ENCODE results near the gene FBN1. TPM values are rescaled to one million over a fixed set of nuclear protein-coding genes. Genes with fewer than 3 reads are reported as not detected.

The FBN1 gene
- total RNA-seq, 8 experiments from 2014 or later, result 3.4 to 777 (median 10.1) TPM

GRCh38 chr15:48548455-48548854 lies 97.1 kb downstream of the FBN1 start:
- Histone ChIP-seq H3K4me1 (replicated peaks in 1 of 2) (no peaks in the 10 kb centered on the region), H3K4me3 (no peak overlapping the region), H3K27ac (no peak overlapping the region)
- in situ Hi-C loops (cut with MboI; ENCODE audit: low pct_unique_long_range_greater_than_20kb in 2 of 9, low sequenced_read_pairs in 9 of 9, unreplicated experiment in 9 of 9), result no loop called here
- 63 to 100% (median 90%) methylated on average over 2 of the region's 2 CpGs; no CpG with 5 or more reads in 1 of the 10 experiments for WGBS, 10 experiments
- ATAC-seq (replicated peaks in 6 of 8), result no peak

DNA sequence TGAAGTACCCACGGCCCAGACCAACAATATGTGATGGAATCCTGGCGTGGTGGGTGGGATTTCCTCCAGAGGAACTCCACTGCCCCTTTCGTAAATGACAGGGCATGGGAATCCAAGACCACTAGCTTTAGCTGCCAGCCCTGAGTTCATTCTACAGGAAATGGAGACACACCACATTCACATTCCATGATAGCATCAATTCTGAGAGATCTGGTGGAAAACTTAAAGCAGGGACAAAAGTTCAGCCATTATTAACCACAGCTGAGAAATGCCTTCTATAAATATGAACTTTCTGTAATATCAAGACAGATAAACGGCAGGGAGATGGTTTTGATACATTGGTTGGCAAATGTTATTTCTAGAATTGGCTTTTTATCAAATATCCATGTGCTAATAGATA lies 98.2 kb downstream of the FBN1 start:
- WGBS, 10 experiments, result 64 to 100% (median 84%) methylated on average over 1 to 4 of the region's 4 CpGs; no CpG with 5 or more reads in 2 of the 10 experiments
- Histone ChIP-seq H3K4me3 (no peak overlapping the region), H3K4me1 (replicated peaks in 1 of 2) (no peaks in the 10 kb centered on the region), H3K27ac (no peak overlapping the region)
- in situ Hi-C loops (cut with MboI; ENCODE audit: low pct_unique_long_range_greater_than_20kb in 2 of 9, low sequenced_read_pairs in 9 of 9, unreplicated experiment in 9 of 9), result no loop called here
- no peak for ATAC-seq (replicated peaks in 6 of 8)

- in situ Hi-C loops (cut with MboI; ENCODE audit: low pct_unique_long_range_greater_than_20kb in 2 of 9, low sequenced_read_pairs in 9 of 9, unreplicated experiment in 9 of 9), result no loop called here
- H3K4me1 ChIP-seq (replicated peaks in 1 of 2), result no peaks in the 10 kb centered on the region
- 63 to 100% (median 93%) methylated on average over 1 to 3 of the region's 3 CpGs for whole genome bisulfite sequencing, 10 experiments
- no peak overlapping the region for H3K27ac ChIP-seq
- ATAC-seq (replicated peaks in 6 of 8), result no peak
- no peak overlapping the region for H3K4me3 ChIP-seq
These were observed 99.2 kb downstream of the FBN1 start for GRCh38 chr15:48546296-48546695.

GRCh38 chr15:48544778-48545177 lies 100.7 kb downstream of the FBN1 start:
- Histone ChIP-seq H3K4me3 (no peak overlapping the region), H3K4me1 (replicated peaks in 1 of 2) (no peaks in the 10 kb centered on the region), H3K27ac (no peak overlapping the region)
- no peak for ATAC-seq (replicated peaks in 6 of 8)
- WGBS, 10 experiments, result 0 to 100% (median 86%) methylated on average over 1 to 2 of the region's 2 CpGs
- in situ Hi-C loops (cut with MboI; ENCODE audit: low pct_unique_long_range_greater_than_20kb in 2 of 9, low sequenced_read_pairs in 9 of 9, unreplicated experiment in 9 of 9), result no loop called here

DNA sequence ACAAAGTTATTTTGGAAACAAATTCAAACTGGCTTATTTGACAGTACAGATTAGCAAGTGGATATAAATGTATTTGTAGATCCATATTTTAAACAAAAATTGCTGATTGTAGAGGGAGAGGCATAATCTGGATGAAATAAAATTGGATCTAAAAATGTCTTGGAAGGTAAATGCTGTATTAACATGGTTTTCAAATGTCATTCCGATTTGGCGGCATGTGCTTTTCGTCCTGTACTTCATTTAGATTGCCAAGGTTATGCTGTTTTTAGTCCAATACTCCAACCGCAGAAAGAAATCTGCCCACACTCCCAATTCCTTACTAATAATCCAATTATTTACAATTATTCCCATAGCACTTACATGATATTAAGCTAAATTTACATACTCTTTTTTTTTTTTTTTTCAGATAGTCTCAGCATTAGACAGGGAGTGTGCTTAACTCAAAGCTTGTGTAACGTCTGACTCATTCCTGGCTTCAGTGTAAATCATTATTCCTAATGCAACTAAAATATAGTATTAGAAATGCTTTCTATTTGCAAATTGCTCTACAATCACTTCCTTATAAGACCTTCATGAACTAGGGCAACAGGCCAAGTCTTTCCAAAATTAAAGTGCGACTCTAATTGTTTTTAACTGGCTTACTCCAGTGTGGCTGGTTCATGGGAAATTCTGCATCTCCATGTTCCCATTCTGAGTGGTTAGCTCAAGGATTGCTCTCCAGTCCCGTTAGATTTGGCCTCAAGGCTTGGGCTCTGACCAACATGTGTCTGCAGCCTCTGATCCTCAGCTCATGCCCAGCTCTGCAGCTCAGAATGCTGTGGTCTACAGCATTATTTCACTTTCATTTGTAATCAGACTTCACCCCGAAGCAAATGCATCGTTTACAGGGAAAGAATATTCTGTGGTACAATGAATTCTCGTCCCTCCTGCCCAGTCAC lies 103.9 kb downstream of the FBN1 start:
- no peak overlapping the region for H3K27ac ChIP-seq
- ATAC-seq (replicated peaks in 6 of 8), result peak in 4 of 8 experiments; percentile 34 to 95 (median 92)
- no peaks in the 10 kb centered on the region for H3K4me1 ChIP-seq (replicated peaks in 1 of 2)
- no peak overlapping the region for H3K4me3 ChIP-seq
- 0 to 100% (median 84%) methylated on average over 3 to 9 of the region's 10 CpGs for WGBS, 10 experiments
- in situ Hi-C loops (cut with MboI; ENCODE audit: low pct_unique_long_range_greater_than_20kb in 2 of 9, low sequenced_read_pairs in 9 of 9, unreplicated experiment in 9 of 9), result no loop called here

DNA sequence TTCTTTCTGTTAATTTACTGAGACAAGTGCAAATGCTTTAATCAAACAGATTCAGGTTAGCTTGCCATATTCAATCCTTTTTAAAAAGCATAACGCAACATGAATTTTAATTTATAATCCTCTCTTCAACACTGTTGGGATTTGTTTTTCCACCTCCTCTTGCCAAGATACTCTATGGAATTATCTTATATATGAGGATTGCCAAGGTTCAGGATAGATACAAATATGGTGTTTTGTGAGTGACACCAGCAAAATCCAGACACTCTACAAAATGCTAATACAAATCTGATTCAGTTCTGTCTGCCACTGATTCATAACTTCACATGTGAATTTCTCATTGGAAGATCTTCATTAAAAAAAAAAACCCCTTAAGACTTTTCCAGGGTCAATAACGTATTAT lies 104.8 kb downstream of the FBN1 start:
- WGBS, 10 experiments, result 0 to 100% (median 100%) methylated on average over 1 to 2 of the region's 2 CpGs; no CpG with 5 or more reads in 1 of the 10 experiments
- in situ Hi-C loops (cut with MboI; ENCODE audit: low pct_unique_long_range_greater_than_20kb in 2 of 9, low sequenced_read_pairs in 9 of 9, unreplicated experiment in 9 of 9), result no loop called here
- no peak for ATAC-seq (replicated peaks in 6 of 8)
- no peak overlapping the region for H3K4me3 ChIP-seq
- no peak overlapping the region for H3K27ac ChIP-seq
- H3K4me1 ChIP-seq (replicated peaks in 1 of 2), result no peaks in the 10 kb centered on the region

DNA sequence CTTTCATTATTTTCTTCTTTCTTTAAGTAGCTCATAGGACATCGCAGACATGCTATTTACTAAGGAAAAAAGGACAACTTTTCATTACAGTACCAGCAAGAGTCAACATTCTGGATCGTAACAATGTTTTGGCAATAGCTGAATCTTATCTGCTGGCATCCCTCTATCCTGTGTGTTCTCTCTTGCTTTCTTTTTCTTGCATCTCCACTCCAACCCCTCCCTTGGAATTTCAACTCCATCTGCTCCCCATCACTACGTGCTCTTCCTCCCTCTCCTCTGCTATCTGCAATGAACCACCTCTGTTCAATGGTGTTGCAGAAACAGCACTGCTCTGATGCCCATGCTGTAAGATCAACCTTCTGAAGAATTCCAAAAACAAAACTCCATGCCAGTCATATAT lies 106.6 kb downstream of the FBN1 start:
- Histone ChIP-seq H3K4me1 (replicated peaks in 1 of 2) (no peaks in the 10 kb centered on the region), H3K4me3 (no peak overlapping the region), H3K27ac (no peak overlapping the region)
- in situ Hi-C loops (cut with MboI; ENCODE audit: low pct_unique_long_range_greater_than_20kb in 2 of 9, low sequenced_read_pairs in 9 of 9, unreplicated experiment in 9 of 9), result no loop called here
- WGBS, 10 experiments, result 81 to 100% (median 94%) methylated on average over 2 to 3 of the region's 3 CpGs; no CpG with 5 or more reads in 2 of the 10 experiments
- ATAC-seq (replicated peaks in 6 of 8), result no peak

- no peak for ATAC-seq (replicated peaks in 6 of 8)
- no peak overlapping the region for H3K27ac ChIP-seq
- in situ Hi-C loops (cut with MboI; ENCODE audit: low pct_unique_long_range_greater_than_20kb in 2 of 9, low sequenced_read_pairs in 9 of 9, unreplicated experiment in 9 of 9), result no loop called here
These were observed 108.0 kb downstream of the FBN1 start for GRCh38 chr15:48537271-48538113.

DNA sequence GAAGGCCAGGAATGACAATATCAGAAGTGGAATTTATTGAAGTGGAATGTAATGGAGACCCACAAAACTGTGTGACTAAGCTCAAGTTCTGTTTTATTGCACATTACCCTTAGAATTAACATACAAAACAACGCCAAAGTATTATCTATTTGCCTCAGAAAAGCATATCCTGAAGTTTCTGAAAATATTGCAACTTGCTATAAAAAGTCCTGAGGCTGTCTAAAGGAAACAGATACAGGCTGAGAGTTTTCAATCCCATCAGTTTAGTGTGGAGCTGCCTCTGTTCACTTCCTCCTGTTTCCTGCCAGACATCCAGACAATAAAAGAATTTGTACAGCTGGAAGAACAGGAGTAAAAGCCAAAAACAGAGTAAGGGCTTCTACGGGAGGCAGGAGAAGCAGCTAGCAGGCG lies 108.8 kb downstream of the FBN1 start:
- ATAC-seq (replicated peaks in 6 of 8), result peak in 3 of 8 experiments; percentile 6 to 22 (median 14)
- WGBS, 10 experiments, result 0 to 97% (median 55%) methylated on average over 2 to 3 of the region's 3 CpGs; no CpG with 5 or more reads in 1 of the 10 experiments
- H3K27ac ChIP-seq, result no peak overlapping the region

More at GRCh38 chr15:48537271-48538113, 108.0 kb downstream of the FBN1 start:
- H3K4me1 ChIP-seq (replicated peaks in 1 of 2), result no peaks in the 10 kb centered on the region
- WGBS, 10 experiments, result 28 to 100% (median 92%) methylated on average over 1 to 12 of the region's 16 CpGs
- H3K4me3 ChIP-seq, result no peak overlapping the region

GRCh38 chr15:48533982-48534381 lies 111.5 kb downstream of the FBN1 start:
- Histone ChIP-seq H3K4me3 (no peak overlapping the region), H3K27ac (no peak overlapping the region), H3K4me1 (replicated peaks in 1 of 2) (no peaks in the 10 kb centered on the region)
- in situ Hi-C loops (cut with MboI; ENCODE audit: low pct_unique_long_range_greater_than_20kb in 2 of 9, low sequenced_read_pairs in 9 of 9, unreplicated experiment in 9 of 9), result no loop called here
- 0 to 100% (median 33%) methylated on average over 1 to 2 of the region's 2 CpGs; no CpG with 5 or more reads in 2 of the 10 experiments for WGBS, 10 experiments
- peak in 2 of 8 experiments; percentile 13 to 35 for ATAC-seq (replicated peaks in 6 of 8)

More for the DNA sequence above, 108.8 kb downstream of the FBN1 start:
- in situ Hi-C loops (cut with MboI; ENCODE audit: low pct_unique_long_range_greater_than_20kb in 2 of 9, low sequenced_read_pairs in 9 of 9, unreplicated experiment in 9 of 9), result no loop called here
- Histone ChIP-seq H3K4me3 (no peak overlapping the region), H3K4me1 (replicated peaks in 1 of 2) (no peaks in the 10 kb centered on the region)

- ATAC-seq (replicated peaks in 6 of 8), result peak in 3 of 8 experiments; percentile 26 to 39 (median 28)
- in situ Hi-C loops (cut with MboI; ENCODE audit: low pct_unique_long_range_greater_than_20kb in 2 of 9, low sequenced_read_pairs in 9 of 9, unreplicated experiment in 9 of 9), result no loop called here
These were observed 112.6 kb downstream of the FBN1 start for GRCh38 chr15:48532946-48533345.

GRCh38 chr15:48530528-48530927 lies 115.0 kb downstream of the FBN1 start:
- Histone ChIP-seq H3K27ac (no peak overlapping the region), H3K4me3 (no peak overlapping the region), H3K4me1 (replicated peaks in 1 of 2) (no peaks in the 10 kb centered on the region)
- ATAC-seq (replicated peaks in 6 of 8), result no peak
- WGBS, 10 experiments, result 20 to 100% (median 97%) methylated on average over 1 to 4 of the region's 4 CpGs; no CpG with 5 or more reads in 2 of the 10 experiments
- in situ Hi-C loops (cut with MboI; ENCODE audit: low pct_unique_long_range_greater_than_20kb in 2 of 9, low sequenced_read_pairs in 9 of 9, unreplicated experiment in 9 of 9), result no loop called here

More at GRCh38 chr15:48532946-48533345, 112.6 kb downstream of the FBN1 start:
- no peaks in the 10 kb centered on the region for H3K4me1 ChIP-seq (replicated peaks in 1 of 2)
- H3K4me3 ChIP-seq, result no peak overlapping the region
- H3K27ac ChIP-seq, result no peak overlapping the region

DNA sequence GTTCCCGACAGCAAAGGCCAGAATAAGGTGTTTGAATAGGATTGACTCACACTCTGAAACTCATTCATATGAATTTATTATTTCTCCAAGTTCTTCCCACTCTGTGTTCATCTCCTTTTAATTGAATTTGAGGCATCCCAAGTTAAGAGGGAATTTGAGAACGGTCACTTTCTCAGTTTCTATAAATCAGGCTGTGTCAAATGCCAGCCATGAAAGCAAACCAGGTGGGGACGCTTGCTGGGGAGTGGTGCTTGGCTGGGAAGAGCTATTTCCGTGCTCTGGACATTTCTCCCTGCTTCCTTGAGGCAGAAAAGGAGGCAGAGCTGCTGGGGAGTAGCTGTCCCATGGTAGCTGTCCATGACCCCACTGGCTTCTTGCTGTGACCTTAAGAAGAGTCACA lies 116.6 kb downstream of the FBN1 start:
- 50 to 100% (median 83%) methylated on average over 1 to 4 of the region's 4 CpGs; no CpG with 5 or more reads in 3 of the 10 experiments for WGBS, 10 experiments

More for the DNA sequence above, 116.6 kb downstream of the FBN1 start:
- no peaks in the 10 kb centered on the region for H3K4me1 ChIP-seq (replicated peaks in 1 of 2)
- in situ Hi-C loops (cut with MboI; ENCODE audit: low pct_unique_long_range_greater_than_20kb in 2 of 9, low sequenced_read_pairs in 9 of 9, unreplicated experiment in 9 of 9), result no loop called here
- H3K27ac ChIP-seq, result no peak overlapping the region
- no peak overlapping the region for H3K4me3 ChIP-seq
- no peak for ATAC-seq (replicated peaks in 6 of 8)

Data from motor neuron (in vitro differentiated cells).